Vagina (tissue), 2 donors: ENCODE measurements around the gene VPS39.

Experiments
- CTCF ChIP-seq, 3 experiments: fragments of 450-650 bp in 2 of 3; fragments of 200-600 bp in 1 of 3; sonication (generic) in 1 of 3; IDR thresholded peaks; one replicate each; pipeline ENCODE4 v1.5.1; 2017 to 2019; ENCODE audit warnings: antibody characterized with exemption in 3 of 3, mild to moderate bottlenecking in 2 of 3, moderate library complexity in 2 of 3
- POLR2A ChIP-seq, 2 donors: fragments of 450-650 bp; IDR thresholded peaks; one replicate each; pipeline ENCODE4 v1.6.1; 2017; ENCODE audit warnings: antibody characterized with exemption in 2 of 2, mild to moderate bottlenecking in 2 of 2, moderate library complexity in 2 of 2
- POLR2AphosphoS5 ChIP-seq, 2 donors: sonication (generic); formaldehyde crosslinking; IDR thresholded peaks; one replicate each; pipeline ENCODE4 v1.9.0; 2017; ENCODE audit warnings: antibody characterized with exemption in 2 of 2, mild to moderate bottlenecking in 2 of 2, low read depth in 1 of 2; ENCODE audit not compliant: insufficient read depth in 1 of 2

DNA sequence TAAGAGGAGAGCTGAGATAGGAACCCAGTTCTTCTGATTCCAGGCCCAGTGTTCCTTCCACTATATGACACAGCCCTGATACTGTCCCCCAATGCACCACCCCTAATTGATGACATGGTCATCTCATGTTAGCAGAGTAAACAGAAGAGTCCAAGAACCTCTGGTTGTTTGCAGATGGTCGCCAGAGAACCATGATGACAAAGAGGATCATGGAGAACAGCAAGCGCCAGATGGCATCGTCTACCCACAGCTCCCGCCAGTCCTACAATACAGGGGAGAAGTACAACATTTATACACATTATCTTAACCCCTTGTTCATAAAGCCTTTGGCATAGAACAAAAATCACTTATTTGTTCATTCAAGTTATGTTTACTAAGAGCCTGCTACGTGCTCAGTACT is 18.5 kb upstream of the VPS39 start:
- TF ChIP-seq POLR2A (IDR thresholded peaks at IDR 0.05) = no peak
- no peak for TF ChIP-seq CTCF (IDR thresholded peaks at IDR 0.05)
- no peak for TF ChIP-seq POLR2AphosphoS5 (IDR thresholded peaks at IDR 0.05; ENCODE audit: insufficient read depth in 1 of 2, low read depth in 1 of 2)
